Measurements from ENCODE around the gene SSH2.
"Not testable (repeated sequence)": the region's sequence is repeated elsewhere in the genome, so short reads cannot be mapped to it uniquely, and the experiment has no call there.

SSH2 gene
- 84.7 to 140 reads per million in 2 donors for total RNA-seq

GRCh38 chr17:29929533-29930408, at the start of gene SSH2:
Gene SSH2, minus strand, starts transcription at chr17:29930228. Its CDS starts 228 bp downstream, at chr17:29930000.
- peak; percentile 85 for DNase-seq

GRCh38 chr17:29977836-29978235, 47.8 kb upstream of the SSH2 start:
- DNase-seq, result no peak

GRCh38 chr17:29973005-29973404, 43.0 kb upstream of the SSH2 start:
- no peak for DNase-seq

- no peak for DNase-seq
Observed at GRCh38 chr17:29972277-29972676, 42.2 kb upstream of the SSH2 start.

- no peak for DNase-seq
Observed at GRCh38 chr17:29968271-29968670, 38.2 kb upstream of the SSH2 start.

GRCh38 chr17:29962656-29963055, 32.6 kb upstream of the SSH2 start:
- DNase-seq, result no peak

GRCh38 chr17:29959658-29960337, 29.8 kb upstream of the SSH2 start:
- no peak for DNase-seq

- DNase-seq, result no peak
Observed at GRCh38 chr17:29958947-29959657, 29.1 kb upstream of the SSH2 start.

- not testable (repeated sequence) for DNase-seq
Observed at GRCh38 chr17:29957488-29957887, 27.5 kb upstream of the SSH2 start.

- no peak for DNase-seq
Observed at GRCh38 chr17:29956225-29956624, 26.2 kb upstream of the SSH2 start.

- no peak for DNase-seq
Observed at GRCh38 chr17:29954405-29954804, 24.4 kb upstream of the SSH2 start.

GRCh38 chr17:29949696-29950095, 19.7 kb upstream of the SSH2 start:
- no peak for DNase-seq

- DNase-seq, result no peak
Observed at GRCh38 chr17:29948448-29949215, 18.6 kb upstream of the SSH2 start.

- no peak for DNase-seq
Observed at GRCh38 chr17:29945281-29945680, 15.3 kb upstream of the SSH2 start.

GRCh38 chr17:29941334-29941733, 11.3 kb upstream of the SSH2 start, which contains the start of gene EFCAB5:
Gene EFCAB5, plus strand, starts transcription at chr17:29941634. Its CDS starts 163 bp downstream, at chr17:29941797.
- DNase-seq, result no peak

- no peak for DNase-seq
Observed at GRCh38 chr17:29936724-29937123, 6.7 kb upstream of the SSH2 start.

- not testable (repeated sequence) for DNase-seq
Observed at GRCh38 chr17:29935909-29936308, 5.9 kb upstream of the SSH2 start.

- DNase-seq, result no peak
Observed at GRCh38 chr17:29933379-29933778, 3.4 kb upstream of the SSH2 start.

GRCh38 chr17:29931231-29931932, 1.4 kb upstream of the SSH2 start:
- DNase-seq, result peak; percentile 43

- no peak for DNase-seq
Observed at GRCh38 chr17:29930409-29931010, 482 bp upstream of the SSH2 start.

- no peak for DNase-seq
Observed at GRCh38 chr17:29929006-29929532, 959 bp downstream of the SSH2 start.
